Loucy (cell line): ENCODE data around the gene SOX3.

ENCODE experiments used
- H2AFZ ChIP-seq: fragments of 200-600 bp; sonication (generic); 2 replicates; pipeline ENCODE4 v1.6.0; 2016; ENCODE audit warnings: antibody characterized with exemption, mild to moderate bottlenecking, low read length, moderate library complexity
- H3F3A ChIP-seq: fragments of 200-600 bp; 2 replicates; pipeline ENCODE4 v1.6.0; 2016; ENCODE audit warnings: antibody characterized with exemption, low read depth, mild to moderate bottlenecking
- H3K27me3 ChIP-seq: fragments of 200-600 bp; sonication (generic); 2 replicates; pipeline ENCODE4 v1.6.1; 2014; ENCODE audit warnings: low read length, mild to moderate bottlenecking; ENCODE audit not compliant: insufficient read depth, poor library complexity, severe bottlenecking
- H3K36me3 ChIP-seq: fragments of 200-600 bp; sonication (generic); 2 replicates; pipeline ENCODE4 v1.6.1; 2016; ENCODE audit warnings: low read length; ENCODE audit not compliant: insufficient read depth
- H3K4me1 ChIP-seq: fragments of 200-600 bp; sonication (generic); 2 replicates; pipeline ENCODE4 v1.5.1; 2014; ENCODE audit warnings: low read length, mild to moderate bottlenecking; ENCODE audit not compliant: insufficient read depth, poor library complexity, severe bottlenecking
- H3K4me2 ChIP-seq: fragments of 200-600 bp; sonication (generic); 2 replicates; pipeline ENCODE4 v1.6.0; 2014; ENCODE audit warnings: antibody characterized with exemption, low read length, low read depth, mild to moderate bottlenecking; ENCODE audit not compliant: poor library complexity, severe bottlenecking
- H3K4me3 ChIP-seq: fragments of 200-600 bp; sonication (generic); 2 replicates; pipeline ENCODE4 v1.5.1; 2014; ENCODE audit warnings: low read length, mild to moderate bottlenecking, mixed read lengths; ENCODE audit not compliant: poor library complexity, severe bottlenecking
- H3K79me2 ChIP-seq: fragments of 200-600 bp; sonication (generic); 2 replicates; pipeline ENCODE4 v1.6.1; 2014; ENCODE audit warnings: low read length; ENCODE audit not compliant: insufficient read depth
- H3K9ac ChIP-seq: fragments of 200-600 bp; sonication (generic); 2 replicates; pipeline ENCODE4 v1.6.0; 2014; ENCODE audit warnings: mild to moderate bottlenecking, low read depth, low read length, moderate library complexity; ENCODE audit not compliant: poor library complexity, severe bottlenecking
- H3K9me2 ChIP-seq: fragments of 200-600 bp; sonication (generic); replicated peaks from 2 replicates; pipeline ENCODE4 v1.6.1; 2016; ENCODE audit warnings: low read depth, low read length, mixed read lengths
- H3K9me3 ChIP-seq: fragments of 200-600 bp; sonication (generic); 2 replicates; pipeline ENCODE4 v1.6.1; 2014; ENCODE audit warnings: mild to moderate bottlenecking, antibody characterized with exemption, low read length, low read depth; ENCODE audit not compliant: insufficient read depth
- H4K20me1 ChIP-seq: fragments of 200-600 bp; sonication (generic); 2 replicates; pipeline ENCODE4 v1.6.0; 2014; ENCODE audit warnings: antibody characterized with exemption, low read length, mild to moderate bottlenecking; ENCODE audit not compliant: insufficient read depth, poor library complexity, severe bottlenecking
- CTCF ChIP-seq: fragments of 200-600 bp; sonication (generic); conservative IDR thresholded peaks from 2 replicates; pipeline ENCODE4 v1.5.1; 2014; ENCODE audit warnings: mild to moderate bottlenecking, antibody characterized with exemption, low read length
- EZH2phosphoT487 ChIP-seq: fragments of 200-600 bp; IDR thresholded peaks from 2 replicates; pipeline ENCODE4 v1.6.1; 2018; ENCODE audit warnings: antibody characterized with exemption, mild to moderate bottlenecking, moderate library complexity, borderline replicate concordance

Gene SOX3

DNA sequence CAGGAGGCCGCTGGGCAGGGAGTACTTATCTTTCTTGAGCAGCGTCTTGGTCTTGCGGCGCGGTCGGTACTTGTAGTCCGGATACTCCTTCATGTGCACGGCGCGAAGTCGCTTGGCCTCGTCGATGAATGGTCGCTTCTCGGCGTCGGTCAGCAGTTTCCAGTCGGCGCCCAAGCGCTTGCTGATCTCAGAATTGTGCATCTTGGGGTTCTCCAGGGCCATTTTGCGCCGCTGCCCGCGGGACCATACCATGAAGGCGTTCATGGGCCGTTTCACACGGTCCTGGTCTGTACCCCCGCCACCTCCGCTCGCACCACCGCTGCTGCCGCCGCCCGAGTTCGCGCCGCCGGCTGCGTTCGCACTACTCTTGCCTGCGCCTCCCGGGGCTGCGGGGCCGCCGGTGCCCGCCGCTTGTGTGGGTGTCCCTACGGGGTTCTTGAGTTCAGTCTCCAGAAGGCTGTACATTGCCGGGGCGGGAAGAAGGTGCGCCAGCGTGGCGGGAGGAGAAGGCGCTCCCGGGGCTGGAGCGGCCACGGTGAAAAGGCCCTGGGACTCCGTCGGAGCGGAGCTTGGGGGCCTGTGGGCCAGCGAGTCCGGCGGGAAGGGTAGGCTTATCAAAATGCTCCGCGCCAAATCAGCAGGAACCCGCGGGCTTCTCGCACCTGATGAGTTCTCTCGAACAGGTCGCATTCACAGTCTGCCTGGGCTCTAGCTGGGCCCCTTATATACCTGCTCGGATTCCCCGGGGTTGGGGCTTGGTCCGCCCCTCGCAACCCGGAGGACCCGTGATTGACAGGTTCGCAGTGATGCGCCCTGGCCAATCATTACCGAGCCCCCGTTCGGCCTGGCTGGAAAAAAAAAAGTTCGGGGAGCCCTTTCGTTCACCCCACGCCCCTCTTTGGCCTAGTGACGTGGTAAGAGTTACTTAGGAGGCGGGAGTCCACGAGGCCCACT, at the start of gene SOX3:
SOX3 (minus strand) TSS at position 699 of the 954 bp plus-strand sequence; CDS start at position 690, 9 bp downstream.
- Histone ChIP-seq H2AFZ (no peak within 1 kb of the TSS), H3K9ac (no peak within 1 kb of the TSS)

GRCh38 chrX:140548985-140549384, 44.1 kb upstream of the SOX3 start:
- no peaks in the 10 kb centered on the region for H3K9me2 ChIP-seq
- no peaks in the 10 kb centered on the region for H4K20me1 ChIP-seq
- H3K9me3 ChIP-seq = no peaks in the 10 kb centered on the region
- H3K36me3 ChIP-seq = no peaks in the 10 kb centered on the region
- H3K4me3 ChIP-seq = no peak overlapping the region
- no peaks in the 10 kb centered on the region for H3F3A ChIP-seq
- H2AFZ ChIP-seq = no peak overlapping the region
- H3K4me2 ChIP-seq = no peak overlapping the region
- no peak for TF ChIP-seq CTCF
- no peak for TF ChIP-seq EZH2phosphoT487
- no peaks in the 10 kb centered on the region for H3K27me3 ChIP-seq
- H3K4me1 ChIP-seq = no peaks in the 10 kb centered on the region
- H3K79me2 ChIP-seq = no peaks in the 10 kb centered on the region
- no peak overlapping the region for H3K9ac ChIP-seq

More for the DNA sequence above, at the start of gene SOX3:
- H3F3A ChIP-seq = no peaks in the 10 kb centered on the region
- H3K9me3 ChIP-seq = no peaks in the 10 kb centered on the region
- H3K4me1 ChIP-seq = no peaks in the 10 kb centered on the region
- no peaks in the 10 kb centered on the region for H3K27me3 ChIP-seq
- no peak within 1 kb of the TSS for H3K4me3 ChIP-seq
- no peaks in the 10 kb centered on the region for H3K9me2 ChIP-seq
- H4K20me1 ChIP-seq = no peaks in the 10 kb centered on the region
- no peaks in the 10 kb centered on the region for H3K36me3 ChIP-seq
- no peak within 1 kb of the TSS for H3K4me2 ChIP-seq
- no peaks in the 10 kb centered on the region for H3K79me2 ChIP-seq
- TF ChIP-seq CTCF (no peak), EZH2phosphoT487 (no peak)

- no peak for TF ChIP-seq CTCF
- TF ChIP-seq EZH2phosphoT487 = no peak
- H4K20me1 ChIP-seq = no peaks in the 10 kb centered on the region
- no peak overlapping the region for H2AFZ ChIP-seq
- no peaks in the 10 kb centered on the region for H3K9me2 ChIP-seq
- H3K36me3 ChIP-seq = no peaks in the 10 kb centered on the region
- no peaks in the 10 kb centered on the region for H3K4me1 ChIP-seq
- H3K27me3 ChIP-seq = no peaks in the 10 kb centered on the region
- H3K4me2 ChIP-seq = no peak overlapping the region
- no peaks in the 10 kb centered on the region for H3K9me3 ChIP-seq
- no peak overlapping the region for H3K9ac ChIP-seq
- H3F3A ChIP-seq = no peaks in the 10 kb centered on the region
- H3K4me3 ChIP-seq = no peak overlapping the region
- H3K79me2 ChIP-seq = no peaks in the 10 kb centered on the region
Measured at GRCh38 chrX:140526171-140526570, 21.3 kb upstream of the SOX3 start.
